Hematopoietic multipotent progenitor cell (in vitro differentiated cells): Measurements from ENCODE around the gene TSPAN32. TPM values are rescaled to one million over a fixed set of nuclear protein-coding genes. Genes with fewer than 3 reads are reported as not detected.
"Not testable (repeated sequence)": the region's sequence is repeated elsewhere in the genome, so short reads cannot be mapped to it uniquely, and the experiment has no call there.

ENCODE experiments used
- DNase-seq, 3 donors: peaks; one replicate each; pipeline ENCODE4 v3.0.0-alpha.2; 2011 to 2015; ENCODE audit warnings: low read depth in 2 of 3, low spot score in 2 of 3
- total RNA-seq: library from RNA; depleted of rRNA; stranded (reverse); fragments of >200 nt; gene quantifications from one replicate; pipeline ENCODE4 v1.2.3, GENCODE V29; 2012

TSPAN32 gene
- total RNA-seq, 1 donor = 92.6 TPM

- no peak for DNase-seq
Measured at GRCh38 chr11:2280208-2280607, 21.6 kb upstream of the TSPAN32 start.

- not testable (repeated sequence) for DNase-seq
Measured at GRCh38 chr11:2286350-2286749, 15.5 kb upstream of the TSPAN32 start.

- peak in 1 of 3 donors; percentile 61 for DNase-seq
Measured at GRCh38 chr11:2287091-2287490, 14.7 kb upstream of the TSPAN32 start.

DNA sequence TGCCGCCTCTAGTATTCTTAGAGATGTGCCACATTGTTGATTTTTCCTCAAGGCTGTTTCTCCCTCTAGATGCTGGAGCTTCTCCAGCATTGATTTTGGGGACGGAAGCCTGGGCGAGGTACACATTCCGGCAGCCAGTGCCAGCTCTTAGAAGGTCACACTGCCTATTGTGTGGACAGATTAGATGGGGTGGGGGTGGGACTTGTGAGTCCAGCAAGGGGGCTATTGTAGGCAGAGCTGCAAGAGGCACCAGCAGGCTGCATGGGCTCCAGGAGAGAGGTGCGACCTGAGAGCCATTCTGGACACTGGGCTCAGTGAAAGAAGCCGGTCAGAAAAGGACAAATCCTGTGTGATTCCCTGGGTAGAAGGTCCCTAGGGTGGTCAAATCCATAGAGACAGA lies 12.5 kb upstream of the TSPAN32 start:
- DNase-seq = no peak

GRCh38 chr11:2289859-2290258 lies 12.0 kb upstream of the TSPAN32 start:
- no peak for DNase-seq

- DNase-seq = no peak
Measured at GRCh38 chr11:2290351-2290841, 11.4 kb upstream of the TSPAN32 start.

GRCh38 chr11:2293531-2293971 lies 8.3 kb upstream of the TSPAN32 start:
- DNase-seq = no peak

GRCh38 chr11:2293984-2294925 lies 7.6 kb upstream of the TSPAN32 start:
- peak in 2 of 3 donors; percentile 27 to 60 for DNase-seq

- no peak for DNase-seq
Measured at GRCh38 chr11:2294926-2295290, 6.9 kb upstream of the TSPAN32 start.

DNA sequence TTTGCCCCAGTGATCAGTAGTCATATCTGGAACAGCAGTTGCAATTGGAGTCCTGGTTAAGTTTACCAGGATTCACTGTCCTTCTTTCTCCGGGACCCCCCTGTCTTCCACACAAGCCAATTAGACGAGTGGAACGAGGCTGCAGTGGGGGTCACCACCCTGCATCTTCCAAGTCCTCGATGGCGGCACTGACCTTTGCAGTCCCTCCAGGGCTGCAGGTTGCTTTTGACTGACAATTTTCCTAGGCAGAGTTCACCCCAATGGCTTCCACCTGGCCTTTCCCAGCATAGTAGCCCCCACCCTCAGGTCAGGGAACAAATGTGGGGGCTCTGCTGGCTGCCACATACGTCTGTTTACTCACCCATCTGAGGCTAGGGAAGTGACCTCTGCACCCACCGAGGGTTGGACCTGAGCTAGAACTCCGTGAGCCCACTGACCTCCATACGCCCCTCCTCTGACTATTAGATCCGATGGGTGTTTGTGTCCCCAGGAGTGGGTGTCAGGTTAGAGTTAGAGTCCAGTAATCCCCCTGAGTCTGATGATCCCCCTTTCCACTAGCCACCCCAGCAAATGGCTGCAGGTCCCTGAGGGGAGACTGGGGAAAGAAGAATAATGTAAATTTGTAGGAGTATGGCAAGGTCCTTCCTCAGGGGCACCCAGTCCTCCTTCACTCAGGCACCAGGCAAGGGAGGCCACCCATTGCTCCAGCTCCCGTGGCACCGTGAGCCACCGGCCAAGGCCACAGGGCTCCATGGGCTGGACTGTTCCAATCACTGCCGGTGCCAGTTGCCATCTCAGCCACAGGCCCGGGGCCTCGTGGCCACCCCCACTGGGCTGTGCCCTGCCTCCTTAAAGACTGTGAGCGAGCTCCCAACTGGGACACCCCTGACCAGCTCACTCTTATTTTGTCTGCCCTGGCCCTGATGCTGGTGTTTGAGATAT lies 5.6 kb upstream of the TSPAN32 start:
- no peak for DNase-seq

- DNase-seq = no peak
Measured at GRCh38 chr11:2296913-2297622, 4.7 kb upstream of the TSPAN32 start.

- no peak for DNase-seq
Measured at GRCh38 chr11:2297623-2298030, 4.2 kb upstream of the TSPAN32 start.

DNA sequence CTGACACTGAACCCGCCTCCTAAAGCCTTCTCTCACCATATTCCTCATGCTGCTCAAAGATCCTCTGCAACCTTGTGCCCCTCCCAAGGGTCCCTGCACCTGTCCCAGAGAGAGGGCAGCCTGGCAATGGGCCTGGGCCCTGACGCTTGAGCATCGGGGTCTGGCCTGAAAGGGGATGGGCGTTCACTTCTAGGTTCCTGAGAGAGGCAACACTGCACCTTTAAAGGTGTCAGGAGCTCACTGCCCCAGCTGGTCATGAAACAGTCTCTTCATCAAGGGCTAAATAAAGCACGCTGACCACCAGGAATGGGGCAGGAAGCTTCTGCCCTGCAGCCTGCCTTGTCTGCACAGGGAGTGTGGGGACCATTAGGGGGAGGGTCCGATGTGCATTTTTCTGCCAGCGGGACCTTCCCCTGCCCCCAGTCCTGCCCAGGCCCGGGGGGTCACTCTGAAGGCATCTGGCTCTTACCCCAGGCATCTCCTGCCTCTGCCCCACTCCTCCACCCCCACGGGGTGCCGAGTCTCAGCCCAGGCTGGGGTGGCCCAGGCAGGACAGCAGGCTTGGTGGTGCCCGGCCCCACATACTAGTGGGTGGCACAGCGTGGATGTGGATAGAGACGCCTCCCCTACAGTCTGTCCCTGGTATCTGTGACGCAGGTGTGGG lies 3.5 kb upstream of the TSPAN32 start:
- no peak for DNase-seq

DNA sequence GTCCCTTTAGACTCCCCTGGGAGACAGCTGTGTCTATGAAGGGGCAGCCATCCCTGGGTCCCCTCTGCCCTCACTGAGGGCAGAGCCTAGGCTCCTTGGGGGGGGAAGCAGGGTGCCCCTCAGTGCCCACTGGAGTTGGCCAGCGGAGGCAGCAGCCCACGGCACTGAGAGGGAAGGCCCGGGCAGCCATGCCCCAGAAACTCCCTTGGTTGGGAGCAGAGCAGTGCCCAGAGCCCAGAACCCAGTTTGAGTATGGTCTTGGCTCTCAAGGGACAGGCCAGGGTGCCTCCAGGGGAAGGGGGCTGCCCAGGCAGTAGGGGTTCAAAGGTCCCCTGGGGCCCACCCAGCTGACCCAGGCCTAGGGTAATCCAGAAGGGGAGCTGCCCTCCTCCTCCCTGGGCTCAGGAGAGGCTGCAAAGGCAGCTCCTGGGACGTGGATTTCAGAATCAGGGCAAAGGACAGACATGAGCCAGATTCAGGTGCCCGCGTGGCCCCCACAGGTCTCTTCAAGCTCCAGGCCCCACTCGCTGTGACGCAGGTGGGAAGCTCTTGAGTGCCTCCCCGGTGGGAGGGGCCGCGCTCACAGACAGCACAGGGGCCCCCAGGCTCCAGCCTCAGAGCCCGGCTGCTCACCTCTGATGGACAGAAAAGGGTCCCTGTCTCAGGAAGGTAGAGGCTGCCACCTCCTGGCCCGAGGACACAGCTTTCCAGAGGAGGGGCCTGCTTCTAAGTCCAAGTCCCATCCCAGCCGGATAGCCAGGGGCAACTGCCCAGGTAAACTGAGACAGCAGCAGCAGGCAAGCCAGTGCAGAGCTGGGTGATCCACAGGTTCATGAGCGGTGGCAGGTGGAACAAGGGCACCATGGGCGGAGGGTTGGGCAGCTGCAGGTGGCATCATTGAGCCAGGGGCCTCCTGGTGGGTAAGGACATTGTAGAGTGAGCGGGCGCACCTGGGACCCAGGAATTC lies 2.7 kb upstream of the TSPAN32 start:
- DNase-seq = peak in 1 of 3 donors; percentile 44

GRCh38 chr11:2299773-2300172 lies 2.0 kb upstream of the TSPAN32 start:
- DNase-seq = no peak

DNA sequence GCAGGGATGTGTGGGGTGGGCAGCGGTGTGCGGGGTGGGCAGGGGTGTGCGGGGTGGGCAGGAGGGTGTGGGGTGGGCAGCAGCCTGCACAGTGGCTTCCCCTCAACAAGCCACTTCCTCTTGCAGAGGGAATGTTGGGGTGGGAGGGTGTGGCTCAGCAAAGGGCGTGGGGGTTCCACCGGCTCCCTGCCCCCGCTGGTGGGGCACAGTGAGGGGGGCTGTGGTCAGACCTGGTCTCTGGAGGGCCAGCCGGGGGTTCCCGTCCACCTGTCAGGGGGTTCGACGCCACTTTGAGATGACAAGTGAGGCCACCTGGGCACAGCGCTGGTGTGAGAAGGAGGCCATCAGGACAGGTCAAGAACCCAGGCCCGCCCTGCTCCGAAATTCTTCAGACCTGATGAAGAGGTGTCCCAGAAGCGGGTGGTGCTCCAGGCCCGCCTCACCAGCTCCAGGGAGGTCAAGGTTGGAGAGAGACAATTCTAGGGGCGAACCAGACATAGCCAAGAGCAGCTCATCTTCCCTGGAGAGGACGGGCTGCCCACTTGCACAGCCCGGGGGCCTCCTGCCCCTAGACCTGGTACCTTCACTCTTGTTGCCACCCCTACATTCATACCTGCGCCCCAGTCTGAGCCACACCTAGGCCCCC lies 1.4 kb upstream of the TSPAN32 start:
- DNase-seq = peak in 2 of 3 donors; percentile 64 to 72

- DNase-seq = peak in 2 of 3 donors; percentile 50 to 54
Measured at GRCh38 chr11:2300936-2301630, 730 bp upstream of the TSPAN32 start.
